PC-3 (cell line): Measurements from ENCODE around the gene ACKR2. TPM values are rescaled to one million over a fixed set of nuclear protein-coding genes. Genes with fewer than 3 reads are reported as not detected.

Experiments
- ATAC-seq: fragments of 200-7000 bp; cut with Tn5 transposase; 2 replicates; pipeline ENCODE4 v1.9.1; 2020; ENCODE audit warnings: mild to moderate bottlenecking, moderate library complexity
- BruUV-seq: library from RNA; stranded (reverse); fragments of 400-500 nt; replicated peaks from 2 replicates; lab custom pipeline; 2021; lab: Mats Ljungman, UMichigan
- CTCF ChIA-PET: fragments of 300-600 bp; sonication (Branson Sonifier 250); formaldehyde crosslinking; loops from one replicate; lab custom pipeline; 2022; ENCODE audit warnings: antibody characterized with exemption; lab: Charles Lee
- POLR2A ChIA-PET: fragments of 300-600 bp; sonication (Branson Sonifier 250); formaldehyde crosslinking; loops from one replicate; lab custom pipeline; 2022; ENCODE audit warnings: antibody characterized with exemption; ENCODE audit not compliant: unreplicated experiment; lab: Charles Lee
- DNase-seq: peaks from one replicate; pipeline ENCODE4 v3.0.0-alpha.2; 2015
- H2AFZ ChIP-seq: fragments of 300-600 bp; sonication (generic); 2 replicates; pipeline ENCODE4 v1.6.0; 2016; ENCODE audit warnings: antibody characterized with exemption, low read length
- H3F3A ChIP-seq: fragments of 300-600 bp; sonication (generic); one replicate; pipeline ENCODE4 v1.6.0; 2017; ENCODE audit warnings: antibody characterized with exemption, low read length, control low read depth, mild to moderate bottlenecking; ENCODE audit not compliant: unreplicated experiment
- H3K27ac ChIP-seq: fragments of 300-600 bp; sonication (generic); 2 replicates; pipeline ENCODE4 v1.5.1; 2016; ENCODE audit warnings: mild to moderate bottlenecking, low read length
- H3K27me3 ChIP-seq: fragments of 300-600 bp; sonication (generic); 2 replicates; pipeline ENCODE4 v1.6.1; 2016; ENCODE audit warnings: low read length, mixed read lengths
- H3K36me3 ChIP-seq: fragments of 300-600 bp; sonication (generic); 2 replicates; pipeline ENCODE4 v1.6.1; 2016; ENCODE audit warnings: low read depth, mixed run types, low read length, mixed read lengths
- H3K4me1 ChIP-seq: fragments of 300-600 bp; sonication (generic); 2 replicates; pipeline ENCODE4 v1.5.1; 2016; ENCODE audit warnings: low read length; ENCODE audit not compliant: insufficient read depth
- H3K4me2 ChIP-seq: fragments of 300-600 bp; sonication (generic); 2 replicates; pipeline ENCODE4 v1.6.0; 2016; ENCODE audit warnings: low read length
- H3K4me3 ChIP-seq: fragments of 300-600 bp; sonication (generic); 2 replicates; pipeline ENCODE4 v1.5.1; 2016; ENCODE audit warnings: mild to moderate bottlenecking, low read length, mixed read lengths
- H3K79me2 ChIP-seq: fragments of 300-600 bp; sonication (generic); 2 replicates; pipeline ENCODE4 v1.6.1; 2017; ENCODE audit warnings: low read length, mixed read lengths
- H3K9ac ChIP-seq: fragments of 300-600 bp; sonication (generic); 2 replicates; pipeline ENCODE4 v1.6.0; 2016; ENCODE audit warnings: mild to moderate bottlenecking, low read length
- H3K9me2 ChIP-seq: fragments of 300-600 bp; sonication (generic); replicated peaks from 2 replicates; pipeline ENCODE4 v1.6.1; 2016; ENCODE audit warnings: mixed run types, low read length, mixed read lengths
- H3K9me3 ChIP-seq: fragments of 300-600 bp; sonication (generic); 2 replicates; pipeline ENCODE4 v1.6.1; 2016; ENCODE audit warnings: low read length, mixed read lengths
- H4K20me1 ChIP-seq: fragments of 300-600 bp; sonication (generic); 2 replicates; pipeline ENCODE4 v1.6.1; 2016; ENCODE audit warnings: low read length, mixed read lengths
- EZH2 ChIP-seq: fragments of 300-600 bp; sonication (generic); IDR thresholded peaks from one replicate; pipeline ENCODE4 v1.6.1; 2017; ENCODE audit warnings: antibody characterized with exemption, mild to moderate bottlenecking, low read length; ENCODE audit not compliant: unreplicated experiment
- EZH2phosphoT487 ChIP-seq: fragments of 300-600 bp; sonication (generic); IDR thresholded peaks from 2 replicates; pipeline ENCODE4 v1.6.1; 2018; ENCODE audit warnings: mild to moderate bottlenecking, antibody characterized with exemption, low read length, borderline replicate concordance
- intact Hi-C: fragments of 100-400 bp; cut with micrococcal nuclease; formaldehyde crosslinking; loops from 2 replicates; pipeline ENCODE4 v1.9.0; 2023
- total RNA-seq: library from RNA; depleted of rRNA; stranded (reverse); fragments of >200 nt; gene quantifications from 2 replicates; pipeline ENCODE4 v1.2.3, GENCODE V29; 2014
- TF ChIP-seq, protein P1 (sequence below): fragments of 300-600 bp; sonication (generic); conservative IDR thresholded peaks from 2 replicates; pipeline ENCODE4 v1.5.1; 2017; ENCODE audit warnings: antibody characterized with exemption, low read depth, mild to moderate bottlenecking, low read length

ACKR2 gene
- total RNA-seq, 1 experiment from 2014 or later, result 3.9 TPM

DNA sequence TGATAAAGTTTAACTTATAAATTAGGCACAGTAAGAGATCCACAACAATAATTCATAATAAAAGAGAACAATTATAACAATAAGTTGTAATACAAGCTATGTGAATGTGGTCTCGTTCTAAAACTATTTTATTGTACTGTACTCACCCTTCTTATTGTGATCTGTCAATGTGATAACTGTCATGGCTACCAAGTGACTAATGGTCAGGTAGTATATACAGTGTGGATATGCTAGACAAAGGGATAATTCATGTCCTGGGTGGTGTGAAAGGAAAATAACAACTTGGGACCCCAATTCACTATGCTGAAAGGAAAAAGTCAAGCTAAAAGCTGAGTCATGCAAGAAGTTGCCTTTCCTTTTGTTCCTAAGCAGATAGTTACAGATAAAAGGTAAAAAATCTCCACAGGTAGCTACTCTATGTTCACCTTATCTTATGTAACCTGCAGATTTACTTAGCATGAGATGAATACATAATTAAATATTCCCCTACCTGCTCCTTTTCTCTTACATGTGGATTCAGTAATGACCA is 77.1 kb downstream of the ACKR2 start:
- peak; percentile 61 for ATAC-seq
- Histone ChIP-seq H3K79me2 (no peaks in the 10 kb centered on the region), H3K9ac (no peak overlapping the region), H3K4me3 (no peak overlapping the region), H4K20me1 (no peaks in the 10 kb centered on the region), H3K27me3 (no peaks in the 10 kb centered on the region), H2AFZ (peak overlapping the region; percentile 32; the same call in 1 of the 2 replicates), H3K9me2 (no peaks in the 10 kb centered on the region), H3K27ac (peak overlapping the region; percentile 22; the same call in 1 of the 2 replicates), H3K4me1 (peaks cover 24% of the 10 kb centered on the region), H3K9me3 (no peaks in the 10 kb centered on the region), H3F3A (no peaks in the 10 kb centered on the region), H3K36me3 (no peaks in the 10 kb centered on the region), H3K4me2 (no peak overlapping the region)
- intact Hi-C loops, result no loop called here
- TF ChIP-seq, protein P1, sequence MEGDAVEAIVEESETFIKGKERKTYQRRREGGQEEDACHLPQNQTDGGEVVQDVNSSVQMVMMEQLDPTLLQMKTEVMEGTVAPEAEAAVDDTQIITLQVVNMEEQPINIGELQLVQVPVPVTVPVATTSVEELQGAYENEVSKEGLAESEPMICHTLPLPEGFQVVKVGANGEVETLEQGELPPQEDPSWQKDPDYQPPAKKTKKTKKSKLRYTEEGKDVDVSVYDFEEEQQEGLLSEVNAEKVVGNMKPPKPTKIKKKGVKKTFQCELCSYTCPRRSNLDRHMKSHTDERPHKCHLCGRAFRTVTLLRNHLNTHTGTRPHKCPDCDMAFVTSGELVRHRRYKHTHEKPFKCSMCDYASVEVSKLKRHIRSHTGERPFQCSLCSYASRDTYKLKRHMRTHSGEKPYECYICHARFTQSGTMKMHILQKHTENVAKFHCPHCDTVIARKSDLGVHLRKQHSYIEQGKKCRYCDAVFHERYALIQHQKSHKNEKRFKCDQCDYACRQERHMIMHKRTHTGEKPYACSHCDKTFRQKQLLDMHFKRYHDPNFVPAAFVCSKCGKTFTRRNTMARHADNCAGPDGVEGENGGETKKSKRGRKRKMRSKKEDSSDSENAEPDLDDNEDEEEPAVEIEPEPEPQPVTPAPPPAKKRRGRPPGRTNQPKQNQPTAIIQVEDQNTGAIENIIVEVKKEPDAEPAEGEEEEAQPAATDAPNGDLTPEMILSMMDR, result no peak
- TF ChIP-seq EZH2phosphoT487, result no peak
- no peak for TF ChIP-seq EZH2
- BruUV-seq, result no TSS peak
- CTCF ChIA-PET, result no interaction called here
- peak; percentile 50 for DNase-seq
- POLR2A ChIA-PET, result no interaction called here

DNA sequence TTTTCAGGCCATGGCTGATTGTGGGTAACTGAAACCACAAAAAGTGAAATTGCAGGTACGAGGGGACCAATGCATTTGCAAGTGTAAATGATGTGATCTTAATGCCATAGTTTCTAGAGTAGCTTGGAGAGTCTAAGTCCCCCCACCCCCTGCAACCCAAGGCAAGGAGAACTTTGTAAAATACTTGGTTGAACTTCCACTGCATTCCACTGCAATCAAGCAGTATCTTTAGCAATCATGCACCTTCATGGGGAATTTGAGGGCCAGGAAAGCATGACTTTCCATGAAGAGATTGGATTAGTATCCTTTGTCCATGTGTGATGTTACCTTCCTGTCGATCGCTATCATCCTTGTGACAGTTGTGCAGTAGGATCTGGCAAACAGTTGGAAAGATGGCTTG is 77.8 kb downstream of the ACKR2 start:
- no peaks in the 10 kb centered on the region for H3K27me3 ChIP-seq
- H3K36me3 ChIP-seq, result no peaks in the 10 kb centered on the region
- intact Hi-C loops, result no loop called here
- ATAC-seq (no peak), DNase-seq (no peak)
- no peaks in the 10 kb centered on the region for H3K9me3 ChIP-seq
- no peaks in the 10 kb centered on the region for H3K9me2 ChIP-seq
- no peak overlapping the region for H2AFZ ChIP-seq
- no peak overlapping the region for H3K27ac ChIP-seq
- H3K4me2 ChIP-seq, result no peak overlapping the region
- H3K79me2 ChIP-seq, result no peaks in the 10 kb centered on the region
- peaks cover 29% of the 10 kb centered on the region for H3K4me1 ChIP-seq
- H4K20me1 ChIP-seq, result no peaks in the 10 kb centered on the region
- no peak overlapping the region for H3K4me3 ChIP-seq
- H3F3A ChIP-seq, result no peaks in the 10 kb centered on the region
- TF ChIP-seq, protein P1, result no peak
- TF ChIP-seq EZH2phosphoT487, result no peak
- TF ChIP-seq EZH2, result no peak
- CTCF ChIA-PET, result no interaction called here
- BruUV-seq, result no TSS peak
- no peak overlapping the region for H3K9ac ChIP-seq
- POLR2A ChIA-PET, result no interaction called here

DNA sequence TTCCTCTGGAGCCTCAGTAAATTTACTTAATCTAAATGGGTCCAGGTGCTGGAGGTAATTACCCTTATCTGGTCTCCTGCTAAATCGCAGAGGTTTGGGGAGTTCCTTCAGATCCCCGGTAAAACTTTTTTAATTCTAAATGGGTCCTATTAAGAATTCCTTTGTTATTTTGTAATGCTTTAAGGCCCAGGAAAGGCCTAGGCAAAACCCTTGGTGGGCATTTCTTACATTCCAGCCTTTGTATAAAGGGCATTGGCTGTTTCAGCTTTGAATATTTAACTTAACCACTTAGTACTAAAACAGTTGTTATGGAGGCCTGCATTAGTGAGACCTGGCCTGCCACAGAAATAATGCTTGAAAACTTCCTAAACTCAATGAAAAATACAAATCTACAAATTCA is 81.8 kb downstream of the ACKR2 start:
- no peak for DNase-seq
- H3K9me2 ChIP-seq, result no peaks in the 10 kb centered on the region
- H3K4me3 ChIP-seq, result no peak overlapping the region
- H3K9me3 ChIP-seq, result no peaks in the 10 kb centered on the region
- ChIA-PET POLR2A (no interaction called here), CTCF (no interaction called here)
- no peak overlapping the region for H3K9ac ChIP-seq
- no peak overlapping the region for H2AFZ ChIP-seq
- intact Hi-C loops, result no loop called here
- TF ChIP-seq, protein P1, result no peak
- TF ChIP-seq EZH2 (no peak), EZH2phosphoT487 (no peak)
- H4K20me1 ChIP-seq, result no peaks in the 10 kb centered on the region
- no peaks in the 10 kb centered on the region for H3K36me3 ChIP-seq
- H3K27me3 ChIP-seq, result no peaks in the 10 kb centered on the region
- peaks cover 26% of the 10 kb centered on the region for H3K4me1 ChIP-seq
- H3F3A ChIP-seq, result no peaks in the 10 kb centered on the region
- H3K79me2 ChIP-seq, result no peaks in the 10 kb centered on the region
- ATAC-seq, result no peak
- no peak overlapping the region for H3K27ac ChIP-seq
- no peak overlapping the region for H3K4me2 ChIP-seq
- BruUV-seq, result no TSS peak
